ACC112 (cell line): Measurements from ENCODE around the gene SKP1.

ENCODE experiments used
- H2AFZ ChIP-seq: fragments of 200-600 bp; sonication (generic); one replicate; pipeline ENCODE4 v1.6.0; 2017; ENCODE audit warnings: antibody characterized with exemption, low read length; ENCODE audit not compliant: unreplicated experiment
- H3K27ac ChIP-seq: fragments of 200-600 bp; sonication (generic); 2 replicates; pipeline ENCODE4 v1.5.1; 2014; ENCODE audit warnings: low read depth, mild to moderate bottlenecking, antibody characterized with exemption, low read length, moderate library complexity
- H3K27me3 ChIP-seq: fragments of 200-600 bp; sonication (generic); 2 replicates; pipeline ENCODE4 v1.6.1; 2014; ENCODE audit warnings: mild to moderate bottlenecking, antibody characterized with exemption, low read length, moderate library complexity, mixed read lengths; ENCODE audit not compliant: insufficient read depth
- H3K36me3 ChIP-seq: fragments of 200-600 bp; sonication (generic); 2 replicates; pipeline ENCODE4 v1.6.1; 2016; ENCODE audit warnings: mild to moderate bottlenecking, antibody characterized with exemption, low read length, moderate library complexity, mixed read lengths; ENCODE audit not compliant: insufficient read depth
- H3K4me1 ChIP-seq: fragments of 200-600 bp; sonication (generic); one replicate; pipeline ENCODE4 v1.6.1; 2016; ENCODE audit warnings: low read length, mixed read lengths; ENCODE audit not compliant: insufficient read depth, unreplicated experiment, control insufficient read depth
- H3K4me3 ChIP-seq: fragments of 200-600 bp; sonication (generic); 2 replicates; pipeline ENCODE4 v1.5.1; 2014; ENCODE audit warnings: mild to moderate bottlenecking, low read depth, low read length
- H3K79me2 ChIP-seq: fragments of 200-600 bp; sonication (generic); one replicate; pipeline ENCODE4 v1.6.0; 2016; ENCODE audit warnings: low read length; ENCODE audit not compliant: control insufficient read depth, unreplicated experiment, insufficient read depth

SKP1 gene

DNA sequence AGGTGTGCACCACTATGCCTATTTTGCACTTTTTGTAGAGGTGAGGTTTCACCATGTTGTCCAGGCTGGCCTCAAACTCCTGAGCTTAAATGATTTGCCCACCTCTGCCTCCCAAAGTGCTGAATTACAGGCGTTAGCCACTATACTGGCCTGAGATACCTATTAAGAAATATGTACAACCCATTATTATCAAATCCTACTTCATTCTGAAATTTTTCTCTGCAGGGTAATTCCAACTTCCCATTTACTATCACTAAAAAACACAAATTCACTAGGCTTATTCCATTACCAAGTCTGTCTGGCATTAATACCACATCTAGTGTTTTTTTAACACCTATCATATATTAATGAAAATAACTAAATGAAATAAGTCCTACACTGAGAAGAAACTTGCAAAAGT is 30.9 kb upstream of the SKP1 start:
- H3K79me2 ChIP-seq, result peaks cover 99% of the 10 kb centered on the region
- no peak overlapping the region for H3K4me3 ChIP-seq
- H3K27ac ChIP-seq, result no peak overlapping the region
- H3K36me3 ChIP-seq, result peaks cover 22% of the 10 kb centered on the region
- no peaks in the 10 kb centered on the region for H3K27me3 ChIP-seq
- H2AFZ ChIP-seq, result no peak overlapping the region
- no peaks in the 10 kb centered on the region for H3K4me1 ChIP-seq

DNA sequence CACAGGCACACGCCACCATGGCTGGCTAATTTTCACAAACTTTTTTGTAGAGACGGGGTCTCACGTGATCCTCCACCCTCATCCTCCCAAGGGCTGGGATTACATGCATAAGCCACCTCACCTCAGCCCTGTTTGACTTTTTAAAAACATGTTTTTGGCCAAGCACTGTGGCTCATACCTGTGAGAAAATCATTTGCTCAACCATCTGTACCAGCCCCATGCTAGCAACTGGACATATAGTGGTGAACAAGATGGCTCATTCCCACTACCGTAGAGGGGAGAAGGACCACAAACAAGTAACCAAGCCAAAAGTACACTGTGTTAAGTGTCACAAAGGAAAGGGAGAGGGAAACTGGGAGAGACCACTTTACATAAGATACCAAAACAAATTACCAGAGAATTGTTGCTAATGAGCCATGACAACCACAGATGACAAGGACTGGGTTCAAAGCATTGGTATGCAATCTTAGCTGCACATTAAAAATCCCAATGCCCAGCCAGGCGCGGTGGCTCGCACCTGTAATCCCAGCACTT is 29.9 kb upstream of the SKP1 start:
- Histone ChIP-seq H3K27ac (no peak overlapping the region), H2AFZ (no peak overlapping the region), H3K4me3 (no peak overlapping the region), H3K27me3 (no peaks in the 10 kb centered on the region), H3K36me3 (peaks cover 24% of the 10 kb centered on the region), H3K4me1 (no peaks in the 10 kb centered on the region), H3K79me2 (peaks cover 96% of the 10 kb centered on the region)

DNA sequence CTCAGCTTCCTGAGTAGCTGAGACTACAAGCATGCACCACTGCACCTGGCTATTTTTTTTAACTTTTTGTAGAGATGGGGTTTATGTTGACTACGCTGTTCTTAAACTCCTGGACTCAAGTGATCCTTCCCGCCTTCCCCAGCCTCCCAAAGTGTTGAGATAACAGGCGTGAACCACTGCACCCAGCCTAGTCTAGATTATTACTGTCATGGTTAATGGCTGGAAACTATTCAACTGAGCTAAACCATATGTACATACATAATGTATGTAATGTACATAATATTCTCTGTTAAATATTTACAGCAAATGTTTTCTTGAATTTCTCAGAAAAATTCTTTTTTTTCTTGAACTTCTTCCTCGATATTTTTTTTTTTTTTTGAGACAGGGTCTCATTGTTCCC is 27.8 kb upstream of the SKP1 start:
- no peak overlapping the region for H2AFZ ChIP-seq
- peaks cover 79% of the 10 kb centered on the region for H3K79me2 ChIP-seq
- H3K27me3 ChIP-seq, result no peaks in the 10 kb centered on the region
- no peak overlapping the region for H3K4me3 ChIP-seq
- peaks cover 45% of the 10 kb centered on the region for H3K36me3 ChIP-seq
- H3K27ac ChIP-seq, result no peak overlapping the region
- H3K4me1 ChIP-seq, result no peaks in the 10 kb centered on the region

DNA sequence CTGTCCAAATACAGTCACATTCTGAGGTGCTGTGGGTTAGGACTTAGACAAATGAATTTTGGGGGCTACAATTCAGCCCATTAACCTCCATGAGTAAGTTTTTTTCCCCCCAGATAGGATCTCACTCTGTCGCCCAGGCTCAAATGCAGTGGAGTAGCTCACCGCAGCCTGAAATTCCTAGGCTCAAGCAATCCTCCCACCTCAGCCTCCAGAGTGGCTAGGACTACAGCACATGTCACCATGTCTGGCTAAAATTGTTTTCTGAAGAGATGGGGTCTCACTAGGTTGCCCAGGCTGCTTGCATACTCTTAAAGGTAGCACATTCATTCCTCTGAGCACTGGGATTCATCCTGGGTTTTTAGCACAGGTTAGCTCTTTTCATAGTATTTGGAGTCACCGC is 26.9 kb upstream of the SKP1 start:
- H3K27ac ChIP-seq, result no peak overlapping the region
- H3K79me2 ChIP-seq, result peaks cover 70% of the 10 kb centered on the region
- H3K27me3 ChIP-seq, result no peaks in the 10 kb centered on the region
- H3K4me1 ChIP-seq, result no peaks in the 10 kb centered on the region
- H3K36me3 ChIP-seq, result peaks cover 53% of the 10 kb centered on the region
- H3K4me3 ChIP-seq, result no peak overlapping the region
- H2AFZ ChIP-seq, result no peak overlapping the region

DNA sequence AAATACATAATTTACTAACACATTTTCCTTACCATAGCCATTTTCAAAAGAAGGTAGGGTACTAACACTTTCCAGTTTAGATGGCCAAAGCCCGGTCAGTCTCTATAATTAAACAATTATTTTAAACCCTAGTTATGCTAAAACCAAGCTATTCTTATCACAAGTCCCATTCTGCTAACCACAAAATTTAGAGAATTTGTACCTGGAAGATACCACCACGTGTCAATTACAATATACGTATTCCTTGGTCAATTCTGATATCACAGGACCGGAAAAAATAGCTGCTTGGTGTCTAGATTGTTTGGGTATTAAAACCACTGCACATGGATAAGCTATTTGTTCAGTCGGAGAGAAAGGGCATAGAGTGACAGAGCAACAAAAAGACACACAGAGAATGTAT is 18.9 kb upstream of the SKP1 start:
- no peak overlapping the region for H2AFZ ChIP-seq
- no peak overlapping the region for H3K4me3 ChIP-seq
- no peaks in the 10 kb centered on the region for H3K79me2 ChIP-seq
- peaks cover 37% of the 10 kb centered on the region for H3K36me3 ChIP-seq
- no peaks in the 10 kb centered on the region for H3K4me1 ChIP-seq
- H3K27me3 ChIP-seq, result no peaks in the 10 kb centered on the region
- no peak overlapping the region for H3K27ac ChIP-seq

DNA sequence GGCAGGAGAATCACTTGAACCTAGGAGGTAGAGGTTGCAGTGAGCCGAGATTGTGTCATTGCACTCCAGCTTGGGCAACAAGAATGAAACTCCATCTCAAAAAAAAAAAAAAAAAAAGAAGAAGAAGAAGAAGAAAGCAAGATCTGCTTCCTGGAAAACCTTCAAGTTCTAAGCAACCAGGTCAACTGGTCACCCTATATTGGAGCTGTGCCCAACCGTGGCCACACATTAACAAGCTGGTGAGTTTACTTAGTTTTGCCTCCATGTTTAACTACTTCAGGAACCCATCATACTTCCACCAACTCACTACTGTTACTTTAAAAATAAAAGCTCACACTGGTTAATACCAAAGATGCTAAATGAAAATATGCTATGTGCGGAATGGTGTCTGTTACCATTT is 12.3 kb upstream of the SKP1 start:
- no peaks in the 10 kb centered on the region for H3K4me1 ChIP-seq
- no peak overlapping the region for H3K27ac ChIP-seq

DNA sequence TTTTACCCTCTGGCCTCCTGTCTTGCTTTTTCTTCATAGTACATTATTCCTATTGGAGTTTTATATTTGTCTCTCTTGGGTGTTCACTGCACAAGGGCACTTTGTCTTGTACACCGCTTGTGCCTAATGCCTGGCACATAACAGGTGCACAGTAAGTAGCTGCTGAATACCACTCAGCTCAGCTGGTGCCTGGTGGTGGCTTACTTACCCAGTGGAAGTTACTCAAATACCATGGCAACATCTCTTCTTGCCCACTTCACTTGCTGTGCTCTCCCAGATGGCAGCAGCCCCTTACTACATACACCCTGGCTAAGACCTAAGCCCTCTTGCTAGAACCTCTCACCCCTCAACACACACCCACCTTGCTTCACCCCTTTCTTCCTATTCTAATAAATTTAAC is 11.3 kb upstream of the SKP1 start:
- H3K27ac ChIP-seq, result no peak overlapping the region
- H2AFZ ChIP-seq, result no peak overlapping the region
- H3K4me1 ChIP-seq, result no peaks in the 10 kb centered on the region
- no peak overlapping the region for H3K4me3 ChIP-seq
- no peaks in the 10 kb centered on the region for H3K79me2 ChIP-seq
- H3K36me3 ChIP-seq, result no peaks in the 10 kb centered on the region
- H3K27me3 ChIP-seq, result no peaks in the 10 kb centered on the region

More for the DNA sequence above, 12.3 kb upstream of the SKP1 start:
- Histone ChIP-seq H3K4me3 (no peak overlapping the region), H3K27me3 (no peaks in the 10 kb centered on the region), H3K79me2 (no peaks in the 10 kb centered on the region), H2AFZ (no peak overlapping the region), H3K36me3 (no peaks in the 10 kb centered on the region)

DNA sequence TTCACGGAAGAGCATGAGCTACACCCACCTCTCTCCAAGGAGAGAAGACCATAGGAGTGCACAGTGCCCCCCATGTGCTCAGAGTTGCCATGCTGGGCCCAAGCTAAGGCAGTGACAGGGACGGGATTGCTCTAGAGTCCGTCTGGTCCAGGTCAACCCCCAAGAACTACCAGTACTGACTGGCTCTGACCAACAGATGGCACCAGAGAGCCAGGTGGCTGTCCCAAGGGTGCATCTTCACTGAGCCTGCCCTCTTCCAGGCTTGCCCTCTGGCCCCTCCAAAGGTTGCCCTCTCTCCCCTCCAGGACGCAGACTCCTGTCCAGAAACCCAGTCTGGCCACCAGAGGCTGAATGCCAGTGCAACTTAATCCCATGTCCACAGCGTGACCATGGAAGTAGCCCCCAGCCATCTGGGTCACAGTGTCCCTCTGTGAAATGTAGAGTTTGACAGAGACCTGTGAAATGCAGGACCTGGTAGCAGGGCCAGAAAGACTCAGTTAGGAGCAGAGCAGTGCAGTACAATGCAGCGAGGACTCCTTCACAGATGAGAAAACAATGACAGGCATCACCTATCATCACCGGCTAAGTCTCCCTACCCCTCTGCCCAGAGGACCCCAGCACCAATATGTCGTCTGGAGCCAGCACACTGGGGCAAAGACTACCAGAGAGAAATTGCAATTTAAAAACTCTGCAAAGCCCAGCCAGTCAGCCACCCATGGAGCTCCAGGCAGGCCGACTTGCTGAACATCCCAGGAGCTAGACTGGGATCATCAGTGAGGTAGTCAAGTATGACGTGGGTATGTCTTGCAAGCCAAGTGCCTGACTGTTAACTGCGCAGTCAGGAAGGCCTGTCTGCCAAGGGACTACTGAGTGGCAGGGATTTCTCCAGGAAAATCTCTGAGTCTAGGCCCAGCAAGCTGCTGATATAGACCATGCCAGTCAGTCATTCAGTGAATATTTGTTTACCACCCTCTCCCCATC is 7.7 kb upstream of the SKP1 start:
- H2AFZ ChIP-seq, result no peak overlapping the region
- H3K27ac ChIP-seq, result no peak overlapping the region
- H3K36me3 ChIP-seq, result no peaks in the 10 kb centered on the region
- no peak overlapping the region for H3K4me3 ChIP-seq
- no peaks in the 10 kb centered on the region for H3K27me3 ChIP-seq
- no peaks in the 10 kb centered on the region for H3K79me2 ChIP-seq
- H3K4me1 ChIP-seq, result no peaks in the 10 kb centered on the region

DNA sequence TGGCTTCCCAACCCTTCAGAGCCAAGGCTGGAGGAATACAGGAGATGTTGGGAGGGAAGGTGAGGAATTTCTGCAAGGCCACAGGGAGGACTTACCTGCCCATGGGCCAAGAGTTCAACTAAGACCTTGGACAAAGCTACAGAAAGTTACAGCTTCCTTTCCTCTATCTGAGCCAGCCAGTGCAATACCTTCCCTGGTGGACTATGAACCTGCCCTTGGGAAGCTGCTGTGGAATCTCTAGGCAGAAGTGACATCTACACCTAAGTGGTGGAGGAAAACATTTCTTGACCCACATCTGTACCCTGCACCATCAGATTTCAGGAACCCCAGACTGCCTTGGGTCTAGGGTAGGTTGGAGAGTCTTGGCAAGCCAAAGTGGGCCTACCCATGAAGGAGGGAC is 6.7 kb upstream of the SKP1 start:
- Histone ChIP-seq H2AFZ (no peak overlapping the region), H3K4me3 (no peak overlapping the region), H3K4me1 (no peaks in the 10 kb centered on the region), H3K79me2 (no peaks in the 10 kb centered on the region), H3K27ac (no peak overlapping the region), H3K27me3 (no peaks in the 10 kb centered on the region), H3K36me3 (no peaks in the 10 kb centered on the region)

DNA sequence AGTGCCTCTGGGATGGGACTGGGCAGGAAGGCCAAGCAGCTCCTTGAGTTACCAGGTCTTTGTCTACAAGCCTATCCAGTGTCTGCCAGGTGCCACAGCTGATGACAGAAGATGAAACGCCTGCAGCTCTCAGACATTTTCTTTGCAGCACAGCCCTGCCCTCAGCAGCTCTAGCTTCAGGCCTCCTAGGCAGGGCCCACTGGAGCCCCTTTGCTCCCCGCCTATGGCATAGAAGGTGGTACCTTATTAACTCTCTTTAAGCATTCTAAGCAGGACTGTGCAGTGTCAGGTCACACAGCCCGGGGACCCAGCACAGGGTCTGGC is 1.3 kb upstream of the SKP1 start:
- 0 out of 2 replicates have a peak overlapping the region, but pooled peaks have one; percentile 94 for H3K27ac ChIP-seq
- H3K4me3 ChIP-seq, result peak overlapping the region; percentile 95
- no peaks in the 10 kb centered on the region for H3K27me3 ChIP-seq

More for the DNA sequence above, 1.3 kb upstream of the SKP1 start:
- Histone ChIP-seq H3K36me3 (no peaks in the 10 kb centered on the region), H3K4me1 (peaks cover 22% of the 10 kb centered on the region), H2AFZ (no peak overlapping the region), H3K79me2 (peaks cover 37% of the 10 kb centered on the region)
